NT2/D1 (cell line): ENCODE results near the gene RIPOR2.

ENCODE experiments used
- SUZ12 ChIP-seq: IDR thresholded peaks from 2 replicates; pipeline ENCODE4 v1.6.1; 2011; ENCODE audit not compliant: insufficient read length, insufficient read depth; ENCODE audit errors: extremely low read depth
- YY1 ChIP-seq: IDR thresholded peaks from 2 replicates; pipeline ENCODE4 v1.6.1; 2011; ENCODE audit not compliant: insufficient read length, insufficient read depth
- ZNF274 ChIP-seq: IDR thresholded peaks from 2 replicates; pipeline ENCODE4 v1.6.1; 2011; ENCODE audit warnings: mild to moderate bottlenecking, low read depth, low read length

- TF ChIP-seq ZNF274, result no peak
- no peak for TF ChIP-seq SUZ12
- TF ChIP-seq YY1, result no peak
Measured at GRCh38 chr6:24907919-24908649, 27.7 kb downstream of the RIPOR2 start.
